Thymus (tissue), 11 donors: ENCODE measurements around the gene MYO1H. TPM values are rescaled to one million over a fixed set of nuclear protein-coding genes. Genes with fewer than 3 reads are reported as not detected.
"Not testable (repeated sequence)": the region's sequence is repeated elsewhere in the genome, so short reads cannot be mapped to it uniquely, and the experiment has no call there.

Experiments used
- DNase-seq, 9 donors: peaks; one replicate each; pipeline ENCODE4 v3.0.0-alpha.2; 2013; ENCODE audit warnings: low spot score in 9 of 9, low read depth in 6 of 9, missing footprints in 1 of 9
- H3K27ac ChIP-seq, 2 donors: one replicate each; pipeline ENCODE4 v1.5.1; 2013; ENCODE audit warnings: control low read depth in 1 of 2, low read depth in 1 of 2, low read length in 1 of 2, mild to moderate bottlenecking in 1 of 2, moderate library complexity in 1 of 2
- H3K27me3 ChIP-seq, 2 donors: one replicate each; pipeline ENCODE4 v1.5.1; 2013; ENCODE audit warnings: low read length in 1 of 2; ENCODE audit not compliant: control insufficient read depth in 2 of 2, insufficient read depth in 1 of 2
- H3K36me3 ChIP-seq, 2 donors: one replicate each; pipeline ENCODE4 v1.5.1; 2013; ENCODE audit warnings: low read length in 1 of 2, mild to moderate bottlenecking in 1 of 2, moderate library complexity in 1 of 2; ENCODE audit not compliant: control insufficient read depth in 2 of 2, insufficient read depth in 2 of 2
- H3K4me1 ChIP-seq, 2 donors: one replicate each; pipeline ENCODE4 v1.5.1; 2013; ENCODE audit warnings: low read length in 2 of 2; ENCODE audit not compliant: control insufficient read depth in 2 of 2, insufficient read depth in 2 of 2
- H3K4me3 ChIP-seq, 2 donors: one replicate each; pipeline ENCODE4 v1.5.1; 2013; ENCODE audit warnings: low read length in 2 of 2, control low read depth in 1 of 2, mild to moderate bottlenecking in 1 of 2
- H3K9me3 ChIP-seq, 2 donors: one replicate each; pipeline ENCODE4 v1.5.1; 2013; ENCODE audit warnings: low read length in 1 of 2, mild to moderate bottlenecking in 1 of 2; ENCODE audit not compliant: control insufficient read depth in 2 of 2, insufficient read depth in 1 of 2
- WGBS: extraction: QIAGEN DNeasy Blood & Tissue Kit; methylation state at CpG from one replicate; pipeline ENCODE4 v1.1.7; 2013; 5-methylcytosine and 5-hydroxymethylcytosine counted together
- polyA plus RNA-seq: library from polyadenylated mRNA; stranded (reverse); fragments of 200-250 nt; gene quantifications from one replicate; pipeline ENCODE4 v1.2.3, GENCODE V29; 2013
- total RNA-seq: library from RNA; stranded (reverse); fragments of 120-200 nt; gene quantifications from one replicate; pipeline ENCODE4 v1.2.4, GENCODE V29; 2013
- donor health status: healthy.

The MYO1H gene
- total and polyA plus RNA-seq, 2 donors = under 0.01 to 0.14 TPM

GRCh38 chr12:109439181-109439580 is 91.5 kb downstream of the MYO1H start:
- H3K9me3 ChIP-seq = no peaks in the 10 kb centered on the region
- H3K27me3 ChIP-seq = no peaks in the 10 kb centered on the region
- 94% methylated on average over 6 of the region's 6 CpGs for WGBS
- H3K4me3 ChIP-seq = no peak overlapping the region
- peaks cover 0 to 3% of the 10 kb centered on the region in 2 donors for H3K4me1 ChIP-seq
- no peak for DNase-seq
- H3K27ac ChIP-seq = no peak overlapping the region
- no peaks in the 10 kb centered on the region for H3K36me3 ChIP-seq

DNA sequence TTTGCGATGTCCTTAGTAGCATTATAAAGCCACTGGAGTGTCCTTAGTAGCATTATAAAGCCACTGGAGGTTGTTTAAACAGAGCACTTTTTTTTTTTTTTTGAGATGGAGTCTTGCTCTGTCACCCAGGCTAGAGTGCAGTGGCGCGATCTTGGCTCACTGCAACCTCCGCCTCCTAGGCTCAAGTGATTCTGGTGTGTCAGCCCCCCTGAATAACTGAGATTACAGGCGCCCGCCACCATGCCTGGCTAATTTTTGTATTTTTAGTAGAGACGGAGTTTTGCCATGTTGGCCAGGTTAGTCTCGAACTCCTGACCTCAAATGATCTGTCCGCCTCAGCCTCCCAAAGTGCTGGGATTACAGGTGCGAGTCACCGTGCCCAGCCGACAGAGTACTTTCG is 92.3 kb downstream of the MYO1H start:
- 99% methylated on average over 13 of the region's 13 CpGs for WGBS
- H3K9me3 ChIP-seq, H3K27ac ChIP-seq, H3K36me3 ChIP-seq, H3K4me3 ChIP-seq, H3K4me1 ChIP-seq, H3K27me3 ChIP-seq, DNase-seq: not testable (repeated sequence)

DNA sequence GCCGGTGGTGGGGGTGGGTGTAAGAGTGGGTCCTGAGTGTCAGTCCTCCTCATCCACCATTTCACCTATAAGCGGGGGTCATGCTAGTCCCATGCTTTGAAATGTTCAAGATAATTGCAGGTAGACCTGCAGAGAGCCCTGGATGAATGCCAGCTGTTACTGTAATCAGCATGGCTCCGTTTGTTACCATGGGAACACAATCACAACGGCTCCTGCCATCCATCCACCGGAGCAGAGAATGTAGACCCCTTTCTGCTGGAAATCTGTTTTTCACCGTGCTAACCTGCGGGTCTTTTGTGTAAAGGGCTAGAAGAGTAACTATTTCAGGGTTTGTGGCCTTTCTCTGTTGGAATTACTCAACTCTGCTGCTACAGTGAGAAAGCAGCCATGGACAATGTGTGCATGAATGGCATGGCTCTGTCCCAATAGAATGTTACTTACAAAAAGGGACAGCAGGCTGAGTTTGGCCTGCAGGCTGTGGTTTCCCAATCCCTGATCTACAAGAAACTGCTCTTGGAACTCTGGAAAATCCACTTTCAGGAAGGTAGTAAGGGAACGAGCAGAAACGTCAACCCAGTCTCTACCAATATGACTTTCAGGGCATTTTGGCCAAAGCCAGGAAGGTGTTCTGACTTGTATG is 93.3 kb downstream of the MYO1H start:
- WGBS = 92% methylated on average over 9 of the region's 9 CpGs
- Histone ChIP-seq H3K4me3 (no peak overlapping the region), H3K36me3 (no peaks in the 10 kb centered on the region), H3K4me1 (no peaks in the 10 kb centered on the region), H3K9me3 (no peaks in the 10 kb centered on the region), H3K27me3 (no peaks in the 10 kb centered on the region), H3K27ac (no peak overlapping the region)
- no peak for DNase-seq

DNA sequence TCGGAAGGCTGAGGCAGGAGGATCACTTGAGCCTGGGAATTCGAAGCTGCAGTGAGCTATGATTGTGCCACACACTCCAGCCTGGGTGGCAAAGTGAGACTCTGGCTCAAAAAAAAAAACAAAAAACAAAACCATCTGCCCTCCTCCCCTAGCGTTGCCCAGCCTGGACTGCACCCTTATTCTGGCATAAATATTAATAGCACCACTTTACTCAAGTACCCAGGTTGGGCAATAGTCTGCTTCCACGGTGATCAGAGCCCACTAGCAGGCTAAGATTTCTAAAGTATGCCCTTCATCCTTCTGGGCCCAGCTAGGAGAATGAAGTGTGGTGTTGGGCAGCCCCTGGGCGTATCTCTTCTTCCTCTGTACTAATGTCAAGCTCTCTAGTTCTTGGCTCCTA is 96.1 kb downstream of the MYO1H start:
- Histone ChIP-seq H3K9me3 (no peaks in the 10 kb centered on the region), H3K27me3 (no peaks in the 10 kb centered on the region), H3K4me1 (no peaks in the 10 kb centered on the region), H3K4me3 (no peak overlapping the region), H3K36me3 (peaks cover 12 to 17% of the 10 kb centered on the region in 2 donors), H3K27ac (no peak overlapping the region)
- no peak for DNase-seq
- WGBS = 98% methylated on average over 5 of the region's 5 CpGs

GRCh38 chr12:109444259-109444658 is 96.6 kb downstream of the MYO1H start:
- Histone ChIP-seq H3K4me3 (no peak overlapping the region), H3K4me1 (no peaks in the 10 kb centered on the region), H3K27me3 (no peaks in the 10 kb centered on the region), H3K9me3 (no peaks in the 10 kb centered on the region), H3K27ac (no peak overlapping the region), H3K36me3 (peaks cover 12 to 19% of the 10 kb centered on the region in 2 donors)
- no peak for DNase-seq
- 92% methylated on average over 6 of the region's 6 CpGs for WGBS

DNA sequence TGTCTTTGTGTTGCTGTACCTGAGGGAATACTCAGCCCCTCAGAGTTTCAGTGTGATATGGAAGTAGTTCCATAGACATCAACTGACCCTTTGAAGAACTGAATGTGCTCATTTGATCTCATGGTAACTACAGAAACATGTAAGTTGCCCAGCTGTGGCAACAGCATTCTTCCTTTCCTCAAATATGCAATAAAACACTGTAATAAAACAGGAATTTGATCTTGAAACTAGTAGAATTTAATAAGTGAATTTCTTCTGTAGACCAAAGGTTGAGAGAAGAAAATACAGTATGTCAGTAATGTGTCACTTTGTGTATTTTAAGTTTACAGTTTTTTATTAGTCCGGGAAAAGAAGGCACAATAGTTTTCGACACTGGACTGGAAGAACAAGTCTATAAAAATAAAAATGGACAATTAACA is 97.5 kb downstream of the MYO1H start:
- Histone ChIP-seq H3K4me3 (no peak overlapping the region), H3K36me3 (peaks cover 15 to 22% of the 10 kb centered on the region in 2 donors), H3K4me1 (no peaks in the 10 kb centered on the region), H3K27ac (no peak overlapping the region), H3K9me3 (no peaks in the 10 kb centered on the region), H3K27me3 (no peaks in the 10 kb centered on the region)
- no peak for DNase-seq
- 95% methylated on average over 2 of the region's 2 CpGs for WGBS

GRCh38 chr12:109446869-109447268 is 99.2 kb downstream of the MYO1H start:
- no peaks in the 10 kb centered on the region for H3K9me3 ChIP-seq
- H3K36me3 ChIP-seq = peaks cover 30 to 36% of the 10 kb centered on the region in 2 donors
- no peaks in the 10 kb centered on the region for H3K4me1 ChIP-seq
- no peak for DNase-seq
- no peak overlapping the region for H3K4me3 ChIP-seq
- H3K27ac ChIP-seq = no peak overlapping the region
- 95% methylated on average over 8 of the region's 8 CpGs for WGBS
- no peaks in the 10 kb centered on the region for H3K27me3 ChIP-seq

- H3K27ac ChIP-seq = no peak overlapping the region
- H3K9me3 ChIP-seq = no peaks in the 10 kb centered on the region
- 90% methylated on average over 9 of the region's 9 CpGs for WGBS
- peaks cover 36 to 41% of the 10 kb centered on the region in 2 donors for H3K36me3 ChIP-seq
- no peaks in the 10 kb centered on the region for H3K27me3 ChIP-seq
- H3K4me1 ChIP-seq = no peaks in the 10 kb centered on the region
- DNase-seq = no peak
- no peak overlapping the region for H3K4me3 ChIP-seq
Measured at GRCh38 chr12:109447482-109447881, 99.8 kb downstream of the MYO1H start.

- no peak overlapping the region for H3K27ac ChIP-seq
- H3K36me3 ChIP-seq = peaks cover 44 to 48% of the 10 kb centered on the region in 2 donors
- no peaks in the 10 kb centered on the region for H3K27me3 ChIP-seq
- DNase-seq = no peak
- no peak overlapping the region for H3K4me3 ChIP-seq
- H3K9me3 ChIP-seq = no peaks in the 10 kb centered on the region
- no peaks in the 10 kb centered on the region for H3K4me1 ChIP-seq
- 95% methylated on average over 5 of the region's 5 CpGs for WGBS
Measured at GRCh38 chr12:109448272-109448671, 100.6 kb downstream of the MYO1H start.
